ENCODE measurements around the gene BRME1.
"Not testable (repeated sequence)": the region's sequence is repeated elsewhere in the genome, so short reads cannot be mapped to it uniquely, and the experiment has no call there.

BRME1 gene

GRCh38 chr19:13923194-13923987 is 17.5 kb upstream of the BRME1 start:
- no peak overlapping the region for H3K4me2 ChIP-seq (ENCODE audit: low read length)
- no peaks in the 10 kb centered on the region for H3K4me1 ChIP-seq (ENCODE audit: control insufficient read depth, insufficient read depth, low read length)
- no peak overlapping the region for H3K4me3 ChIP-seq (ENCODE audit: low read length)
- no peaks in the 10 kb centered on the region for H3K9me3 ChIP-seq (replicated peaks; ENCODE audit: low read length)
- H3K27me3 ChIP-seq (ENCODE audit: control insufficient read depth, insufficient read depth, low read length), result no peaks in the 10 kb centered on the region
- peaks cover 42% of the 10 kb centered on the region for H3K36me3 ChIP-seq (ENCODE audit: insufficient read depth, low read length)
- H3K9ac ChIP-seq (ENCODE audit: low read depth, low read length), result no peak overlapping the region

GRCh38 chr19:13922118-13922517 is 16.2 kb upstream of the BRME1 start:
- H3K9me3 ChIP-seq (replicated peaks; ENCODE audit: low read length); H3K9ac ChIP-seq (ENCODE audit: low read depth, low read length); H3K4me3 ChIP-seq (ENCODE audit: low read length); H3K4me1 ChIP-seq (ENCODE audit: control insufficient read depth, insufficient read depth, low read length); H3K4me2 ChIP-seq (ENCODE audit: low read length); H3K27me3 ChIP-seq (ENCODE audit: control insufficient read depth, insufficient read depth, low read length): not testable (repeated sequence)
- peaks cover 35% of the 10 kb centered on the region for H3K36me3 ChIP-seq (ENCODE audit: insufficient read depth, low read length)

- H3K4me1 ChIP-seq (ENCODE audit: control insufficient read depth, insufficient read depth, low read length), result no peaks in the 10 kb centered on the region
- H3K9ac ChIP-seq (ENCODE audit: low read depth, low read length), result no peak overlapping the region
- no peak overlapping the region for H3K4me2 ChIP-seq (ENCODE audit: low read length)
- H3K9me3 ChIP-seq (replicated peaks; ENCODE audit: low read length), result no peaks in the 10 kb centered on the region
- H3K36me3 ChIP-seq (ENCODE audit: insufficient read depth, low read length), result peaks cover 30% of the 10 kb centered on the region
- no peak overlapping the region for H3K4me3 ChIP-seq (ENCODE audit: low read length)
- H3K27me3 ChIP-seq (ENCODE audit: control insufficient read depth, insufficient read depth, low read length), result no peaks in the 10 kb centered on the region
Observed at GRCh38 chr19:13920940-13921747, 15.2 kb upstream of the BRME1 start.

- no peak overlapping the region for H3K9ac ChIP-seq (ENCODE audit: low read depth, low read length)
- no peak overlapping the region for H3K4me3 ChIP-seq (ENCODE audit: low read length)
- H3K27me3 ChIP-seq (ENCODE audit: control insufficient read depth, insufficient read depth, low read length), result no peaks in the 10 kb centered on the region
- no peaks in the 10 kb centered on the region for H3K4me1 ChIP-seq (ENCODE audit: control insufficient read depth, insufficient read depth, low read length)
- H3K4me2 ChIP-seq (ENCODE audit: low read length), result no peak overlapping the region
- peaks cover 30% of the 10 kb centered on the region for H3K36me3 ChIP-seq (ENCODE audit: insufficient read depth, low read length)
- no peaks in the 10 kb centered on the region for H3K9me3 ChIP-seq (replicated peaks; ENCODE audit: low read length)
Observed at GRCh38 chr19:13920524-13920923, 14.6 kb upstream of the BRME1 start.

DNA sequence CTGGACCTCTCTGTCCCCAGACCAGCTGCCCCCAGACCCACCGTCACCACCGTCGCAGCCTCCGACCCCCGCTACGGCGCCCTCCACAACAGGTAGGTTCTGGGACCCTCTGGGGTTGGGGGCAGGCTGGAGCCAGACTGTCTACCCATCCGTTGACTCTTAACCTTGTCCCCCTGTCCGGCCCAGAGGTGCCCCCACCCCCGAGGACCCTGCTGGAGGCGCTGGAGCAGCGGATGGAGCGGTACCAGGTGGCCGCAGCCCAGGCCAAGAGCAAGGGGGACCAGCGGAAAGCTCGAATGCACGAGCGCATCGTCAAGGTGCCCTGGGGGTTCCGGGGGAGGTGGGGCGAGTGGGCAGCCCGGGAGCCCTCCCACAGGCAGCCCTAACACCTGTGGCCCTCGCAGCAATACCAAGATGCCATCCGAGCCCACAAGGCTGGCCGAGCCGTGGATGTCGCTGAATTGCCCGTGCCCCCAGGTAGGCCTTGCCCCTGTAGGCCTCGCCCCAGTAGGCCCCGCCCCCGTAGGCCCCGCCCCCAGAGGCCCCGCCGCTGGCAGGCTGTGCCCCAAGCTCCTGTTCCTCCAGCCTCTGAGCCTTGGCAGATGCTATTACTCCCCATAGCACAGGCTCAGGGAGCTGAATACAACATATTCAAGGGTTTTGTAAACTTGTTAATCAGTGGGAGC is 13.0 kb upstream of the BRME1 start:
- Histone ChIP-seq H3K4me1 (ENCODE audit: control insufficient read depth, insufficient read depth, low read length) (no peaks in the 10 kb centered on the region), H3K9ac (ENCODE audit: low read depth, low read length) (no peak overlapping the region), H3K27me3 (ENCODE audit: control insufficient read depth, insufficient read depth, low read length) (no peaks in the 10 kb centered on the region), H3K4me3 (ENCODE audit: low read length) (no peak overlapping the region), H3K9me3 (replicated peaks; ENCODE audit: low read length) (no peaks in the 10 kb centered on the region), H3K4me2 (ENCODE audit: low read length) (no peak overlapping the region), H3K36me3 (ENCODE audit: insufficient read depth, low read length) (peaks cover 33% of the 10 kb centered on the region)

GRCh38 chr19:13917888-13918406 is 12.0 kb upstream of the BRME1 start:
- no peaks in the 10 kb centered on the region for H3K9me3 ChIP-seq (replicated peaks; ENCODE audit: low read length)
- H3K4me1 ChIP-seq (ENCODE audit: control insufficient read depth, insufficient read depth, low read length), result no peaks in the 10 kb centered on the region
- H3K4me3 ChIP-seq (ENCODE audit: low read length), result no peak overlapping the region
- no peak overlapping the region for H3K4me2 ChIP-seq (ENCODE audit: low read length)
- peaks cover 33% of the 10 kb centered on the region for H3K36me3 ChIP-seq (ENCODE audit: insufficient read depth, low read length)
- H3K27me3 ChIP-seq (ENCODE audit: control insufficient read depth, insufficient read depth, low read length), result no peaks in the 10 kb centered on the region
- no peak overlapping the region for H3K9ac ChIP-seq (ENCODE audit: low read depth, low read length)

- H3K4me3 ChIP-seq (ENCODE audit: low read length), result no peak overlapping the region
- no peaks in the 10 kb centered on the region for H3K9me3 ChIP-seq (replicated peaks; ENCODE audit: low read length)
- H3K27me3 ChIP-seq (ENCODE audit: control insufficient read depth, insufficient read depth, low read length), result no peaks in the 10 kb centered on the region
- H3K4me1 ChIP-seq (ENCODE audit: control insufficient read depth, insufficient read depth, low read length), result no peaks in the 10 kb centered on the region
- no peak overlapping the region for H3K9ac ChIP-seq (ENCODE audit: low read depth, low read length)
- peaks cover 14% of the 10 kb centered on the region for H3K36me3 ChIP-seq (ENCODE audit: insufficient read depth, low read length)
- H3K4me2 ChIP-seq (ENCODE audit: low read length), result no peak overlapping the region
Observed at GRCh38 chr19:13914777-13915176, 8.9 kb upstream of the BRME1 start.

GRCh38 chr19:13913352-13913751 is 7.4 kb upstream of the BRME1 start:
- Histone ChIP-seq H3K36me3 (ENCODE audit: insufficient read depth, low read length) (peaks cover 15% of the 10 kb centered on the region), H3K4me2 (ENCODE audit: low read length) (no peak overlapping the region), H3K9ac (ENCODE audit: low read depth, low read length) (no peak overlapping the region), H3K9me3 (replicated peaks; ENCODE audit: low read length) (no peaks in the 10 kb centered on the region), H3K4me1 (ENCODE audit: control insufficient read depth, insufficient read depth, low read length) (no peaks in the 10 kb centered on the region), H3K27me3 (ENCODE audit: control insufficient read depth, insufficient read depth, low read length) (no peaks in the 10 kb centered on the region), H3K4me3 (ENCODE audit: low read length) (no peak overlapping the region)

DNA sequence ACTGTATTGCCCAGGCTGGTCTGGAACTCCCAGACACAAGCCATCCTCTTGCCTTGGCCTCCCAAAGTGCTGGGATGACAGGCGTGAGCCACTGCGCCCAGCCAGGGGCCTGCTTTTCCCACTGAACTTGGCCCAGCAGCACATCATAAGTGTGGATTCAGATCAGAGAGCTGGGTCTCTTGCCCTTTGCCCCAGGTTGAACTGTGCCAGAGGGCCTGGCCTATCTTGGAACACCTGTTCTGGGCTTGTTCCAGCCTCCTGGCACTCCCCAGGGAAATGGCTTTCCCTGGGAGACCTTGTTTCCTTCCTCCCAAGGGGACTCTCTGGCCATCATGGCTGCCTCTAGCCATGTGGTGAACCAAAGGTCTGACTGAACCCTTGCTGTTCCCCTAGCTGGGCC is 3.5 kb upstream of the BRME1 start:
- Histone ChIP-seq H3K9ac (ENCODE audit: low read depth, low read length) (no peak overlapping the region), H3K4me1 (ENCODE audit: control insufficient read depth, insufficient read depth, low read length) (peaks cover 9% of the 10 kb centered on the region), H3K36me3 (ENCODE audit: insufficient read depth, low read length) (peaks cover 13% of the 10 kb centered on the region), H3K4me3 (ENCODE audit: low read length) (no peak overlapping the region), H3K9me3 (replicated peaks; ENCODE audit: low read length) (no peaks in the 10 kb centered on the region), H3K4me2 (ENCODE audit: low read length) (no peak overlapping the region), H3K27me3 (ENCODE audit: control insufficient read depth, insufficient read depth, low read length) (no peaks in the 10 kb centered on the region)

DNA sequence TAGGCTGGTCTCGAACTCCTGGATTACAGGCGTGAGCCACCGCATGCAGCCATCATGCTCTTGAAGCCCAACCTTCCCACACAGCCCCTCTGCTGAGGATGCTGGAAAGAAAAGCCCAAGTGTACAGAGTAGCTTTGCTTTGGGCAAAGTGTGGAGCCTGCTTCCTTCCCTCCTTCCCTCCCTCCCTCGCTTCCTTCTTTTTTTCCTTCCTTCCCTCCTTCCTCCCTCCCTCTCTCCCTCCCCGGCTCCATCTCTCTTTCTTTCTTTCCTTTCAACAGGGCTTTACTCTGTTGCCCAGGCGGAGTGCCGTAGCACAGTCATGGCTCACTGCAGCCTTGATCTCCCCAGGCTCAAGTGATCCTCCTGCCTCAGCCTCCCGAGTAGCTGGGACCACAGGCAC is 2.8 kb upstream of the BRME1 start:
- Histone ChIP-seq H3K36me3 (ENCODE audit: insufficient read depth, low read length) (peaks cover 13% of the 10 kb centered on the region), H3K9ac (ENCODE audit: low read depth, low read length) (no peak overlapping the region), H3K4me2 (ENCODE audit: low read length) (no peak overlapping the region), H3K9me3 (replicated peaks; ENCODE audit: low read length) (no peaks in the 10 kb centered on the region), H3K27me3 (ENCODE audit: control insufficient read depth, insufficient read depth, low read length) (no peaks in the 10 kb centered on the region), H3K4me3 (ENCODE audit: low read length) (no peak overlapping the region), H3K4me1 (ENCODE audit: control insufficient read depth, insufficient read depth, low read length) (peaks cover 9% of the 10 kb centered on the region)

- Histone ChIP-seq H3K4me2 (ENCODE audit: low read length) (peak overlapping the region; percentile 99), H3K36me3 (ENCODE audit: insufficient read depth, low read length) (peaks cover 6% of the 10 kb centered on the region), H3K27me3 (ENCODE audit: control insufficient read depth, insufficient read depth, low read length) (no peaks in the 10 kb centered on the region), H3K4me1 (ENCODE audit: control insufficient read depth, insufficient read depth, low read length) (peaks cover 9% of the 10 kb centered on the region), H3K9ac (ENCODE audit: low read depth, low read length) (no peak overlapping the region), H3K9me3 (replicated peaks; ENCODE audit: low read length) (no peaks in the 10 kb centered on the region), H3K4me3 (ENCODE audit: low read length) (peak overlapping the region; percentile 81)
Observed at GRCh38 chr19:13906910-13907309, 993 bp upstream of the BRME1 start.

Data from skeletal muscle satellite cell (primary cell).